Measurements from ENCODE around the gene KRTAP27-1.

Gene KRTAP27-1

GRCh38 chr21:30372139-30372770 lies 34.8 kb upstream of the KRTAP27-1 start, which contains the start of gene KRTAP13-2:
Gene KRTAP13-2, minus strand, starts transcription at chr21:30372271. Its CDS starts 58 bp downstream, at chr21:30372213.
- ATAC-seq, result no peak
- TF ChIP-seq ZFP3 (CRISPR knock-in tag; IDR thresholded peaks at IDR 0.05) (no peak), ZC3H10 (CRISPR knock-in tag; IDR thresholded peaks at IDR 0.05) (no peak), ARNTL (CRISPR knock-in tag; IDR thresholded peaks at IDR 0.05; ENCODE audit: borderline replicate concordance, low read depth) (no peak), ESRRG (CRISPR knock-in tag; IDR thresholded peaks at IDR 0.05) (no peak), CSRNP3 (CRISPR knock-in tag; IDR thresholded peaks at IDR 0.05) (no peak), SNAI2 (CRISPR knock-in tag; IDR thresholded peaks at IDR 0.05) (no peak)

- no peak for TF ChIP-seq CSRNP3 (CRISPR knock-in tag; IDR thresholded peaks at IDR 0.05)
- TF ChIP-seq RARB (CRISPR knock-in tag; IDR thresholded peaks at IDR 0.05), result no peak
- TF ChIP-seq TOX (CRISPR knock-in tag; IDR thresholded peaks at IDR 0.05; ENCODE audit: borderline replicate concordance), result no peak
- TF ChIP-seq CREB5 (CRISPR knock-in tag; IDR thresholded peaks at IDR 0.05; ENCODE audit: low read depth), result no peak
- no peak for TF ChIP-seq ESRRG (CRISPR knock-in tag; IDR thresholded peaks at IDR 0.05)
- no peak for TF ChIP-seq TSHZ2 (CRISPR knock-in tag; IDR thresholded peaks at IDR 0.05)
- no peak for TF ChIP-seq GLIS3 (CRISPR knock-in tag; IDR thresholded peaks at IDR 0.05)
- TF ChIP-seq PPARA (CRISPR knock-in tag; IDR thresholded peaks at IDR 0.05; ENCODE audit: borderline replicate concordance), result no peak
- no peak for TF ChIP-seq ZNF565 (CRISPR knock-in tag; conservative IDR thresholded peaks at IDR 0.05; ENCODE audit: low read depth)
- no peak for TF ChIP-seq ARNTL (CRISPR knock-in tag; IDR thresholded peaks at IDR 0.05; ENCODE audit: borderline replicate concordance, low read depth)
- no peak for TF ChIP-seq OSR1 (CRISPR knock-in tag; IDR thresholded peaks at IDR 0.05)
- no peak for TF ChIP-seq ZNF8 (CRISPR knock-in tag; IDR thresholded peaks at IDR 0.05)
- no peak for ATAC-seq
Measured at GRCh38 chr21:30355906-30356305, 18.4 kb upstream of the KRTAP27-1 start.

GRCh38 chr21:30354308-30355005 lies 17.0 kb upstream of the KRTAP27-1 start:
- no peak for ATAC-seq
- no peak for TF ChIP-seq GLIS3 (CRISPR knock-in tag; IDR thresholded peaks at IDR 0.05)
- no peak for TF ChIP-seq TSHZ2 (CRISPR knock-in tag; IDR thresholded peaks at IDR 0.05)
- no peak for TF ChIP-seq RARB (CRISPR knock-in tag; IDR thresholded peaks at IDR 0.05)
- TF ChIP-seq OSR1 (CRISPR knock-in tag; IDR thresholded peaks at IDR 0.05), result no peak
- no peak for TF ChIP-seq ZFP3 (CRISPR knock-in tag; IDR thresholded peaks at IDR 0.05)
- no peak for TF ChIP-seq PATZ1 (CRISPR knock-in tag; IDR thresholded peaks at IDR 0.05; ENCODE audit: borderline replicate concordance)
- TF ChIP-seq ISL1 (CRISPR knock-in tag; IDR thresholded peaks at IDR 0.05), result no peak
- TF ChIP-seq ZNF8 (CRISPR knock-in tag; IDR thresholded peaks at IDR 0.05), result no peak
- no peak for TF ChIP-seq POU6F1 (CRISPR knock-in tag; IDR thresholded peaks at IDR 0.05; ENCODE audit: borderline replicate concordance, low read depth)
- TF ChIP-seq SNAI2 (CRISPR knock-in tag; IDR thresholded peaks at IDR 0.05), result no peak
- no peak for TF ChIP-seq CREB5 (CRISPR knock-in tag; IDR thresholded peaks at IDR 0.05; ENCODE audit: low read depth)
- TF ChIP-seq ZFP30 (CRISPR knock-in tag; IDR thresholded peaks at IDR 0.05), result no peak
- no peak for TF ChIP-seq BACH2 (CRISPR knock-in tag; IDR thresholded peaks at IDR 0.05; ENCODE audit: borderline replicate concordance)

Data from SK-N-SH treated with all-trans-retinoic acid at 6 μM for 48 hours (cell line).